GM23338 (cell line): ENCODE measurements around the gene NTMT1. TPM values are rescaled to one million over a fixed set of nuclear protein-coding genes. Genes with fewer than 3 reads are reported as not detected.

Source experiments
- ATAC-seq: fragments of 200-7000 bp; cut with Tn5 transposase; 3 replicates; pipeline ENCODE4 v1.9.1; 2020
- DNase-seq: peaks from one replicate; pipeline ENCODE4 v3.0.0-alpha.2; 2015; ENCODE audit warnings: low spot score
- H2AFZ ChIP-seq: fragments of 200-600 bp; sonication (generic); 2 replicates; pipeline ENCODE4 v1.8.0; 2016; ENCODE audit warnings: antibody characterized with exemption, mild to moderate bottlenecking, moderate library complexity
- H3F3A ChIP-seq: fragments of 200-600 bp; sonication (generic); replicated peaks from 2 replicates; pipeline ENCODE4 v1.8.0; 2017; ENCODE audit warnings: antibody characterized with exemption, mixed run types, low read depth
- H3K27ac ChIP-seq: fragments of 200-600 bp; sonication (generic); 2 replicates; pipeline ENCODE4 v1.6.1; 2016; ENCODE audit warnings: low read depth
- H3K27me3 ChIP-seq: fragments of 200-600 bp; sonication (generic); 2 replicates; pipeline ENCODE4 v1.8.0; 2016; ENCODE audit warnings: mild to moderate bottlenecking, mixed run types, moderate library complexity; ENCODE audit not compliant: insufficient read depth
- H3K36me3 ChIP-seq: fragments of 200-600 bp; sonication (generic); 2 replicates; pipeline ENCODE4 v1.8.0; 2016; ENCODE audit warnings: mild to moderate bottlenecking; ENCODE audit not compliant: insufficient read depth
- H3K4me1 ChIP-seq: fragments of 200-600 bp; sonication (generic); 2 replicates; pipeline ENCODE4 v1.8.0; 2016; ENCODE audit warnings: mild to moderate bottlenecking, moderate library complexity; ENCODE audit not compliant: insufficient read depth
- H3K4me2 ChIP-seq: fragments of 200-600 bp; sonication (generic); 2 replicates; pipeline ENCODE4 v1.7.1; 2017; ENCODE audit warnings: mixed run types
- H3K4me3 ChIP-seq: fragments of 200-600 bp; sonication (generic); 2 replicates; pipeline ENCODE4 v1.6.1; 2016; ENCODE audit warnings: mixed run types
- H3K79me2 ChIP-seq: fragments of 200-600 bp; sonication (generic); replicated peaks from 2 replicates; pipeline ENCODE4 v1.8.0; 2017; ENCODE audit warnings: mild to moderate bottlenecking; ENCODE audit not compliant: insufficient read depth
- H3K9me2 ChIP-seq: fragments of 200-600 bp; sonication (generic); 2 replicates; pipeline ENCODE4 v1.8.0; 2017; ENCODE audit not compliant: insufficient read depth
- H4K20me1 ChIP-seq: fragments of 200-600 bp; sonication (generic); replicated peaks from 2 replicates; pipeline ENCODE4 v1.8.0; 2017; ENCODE audit warnings: mild to moderate bottlenecking; ENCODE audit not compliant: insufficient read depth
- H3K27ac Mint-ChIP-seq: 2 replicates; pipeline ENCODE4 v1.8.0; 2020; ENCODE audit warnings: inconsistent platforms, mild to moderate bottlenecking, moderate library complexity, mixed read lengths
- H3K27me3 Mint-ChIP-seq: 3 replicates; pipeline ENCODE4 v1.8.0; 2022; ENCODE audit warnings: low read depth, mild to moderate bottlenecking, moderate library complexity, mixed read lengths, inconsistent platforms; ENCODE audit not compliant: insufficient read depth, poor library complexity
- H3K36me3 Mint-ChIP-seq: 3 replicates; pipeline ENCODE4 v1.8.0; 2021; ENCODE audit warnings: low read depth, mild to moderate bottlenecking, inconsistent platforms, moderate library complexity, mixed read lengths
- H3K4me1 Mint-ChIP-seq: 3 replicates; pipeline ENCODE4 v1.8.0; 2020; ENCODE audit warnings: mild to moderate bottlenecking, inconsistent platforms, mixed read lengths
- H3K4me3 Mint-ChIP-seq: 3 replicates; pipeline ENCODE4 v1.8.0; 2021; ENCODE audit warnings: moderate library complexity, mild to moderate bottlenecking, inconsistent platforms, mixed read lengths
- H3K9me3 Mint-ChIP-seq: 3 replicates; pipeline ENCODE4 v1.8.0; 2020; ENCODE audit warnings: moderate library complexity, mild to moderate bottlenecking, inconsistent platforms, mixed read lengths
- CREB1 ChIP-seq: fragments of 250-450 bp; sonication (Bioruptor Pico); IDR thresholded peaks from 2 replicates; pipeline ENCODE4 v1.5.0; 2020; ENCODE audit warnings: low read depth, mild to moderate bottlenecking, moderate library complexity
- EZH2 ChIP-seq: fragments of 200-600 bp; sonication (generic); IDR thresholded peaks from one replicate; pipeline ENCODE4 v1.8.0; 2017; ENCODE audit warnings: antibody characterized with exemption, mild to moderate bottlenecking, low read depth; ENCODE audit not compliant: unreplicated experiment
- EZH2phosphoT487 ChIP-seq: fragments of 200-600 bp; sonication (generic); IDR thresholded peaks from one replicate; pipeline ENCODE4 v1.8.1; 2018; ENCODE audit warnings: antibody characterized with exemption; ENCODE audit not compliant: unreplicated experiment
- JUNB ChIP-seq: IDR thresholded peaks from one replicate; pipeline ENCODE4 v1.6.1; 2016; ENCODE audit warnings: antibody characterized with exemption; ENCODE audit not compliant: unreplicated experiment
- NANOG ChIP-seq: IDR thresholded peaks from 2 replicates; pipeline ENCODE4 v1.6.1; 2016; ENCODE audit warnings: antibody characterized with exemption, borderline replicate concordance
- STAT1 ChIP-seq: IDR thresholded peaks from one replicate; pipeline ENCODE4 v1.6.1; 2016; ENCODE audit warnings: antibody characterized with exemption; ENCODE audit not compliant: unreplicated experiment
- ZNF114 ChIP-seq: fragments of 250-450 bp; sonication (Bioruptor Pico); IDR thresholded peaks from 2 replicates; pipeline ENCODE4 v1.5.0; 2020; ENCODE audit warnings: mild to moderate bottlenecking, moderate library complexity
- polyA plus RNA-seq: library from polyadenylated mRNA; unstranded; fragments of >200 nt; fragmentation: Nextera tagmentation; extraction: Ambion mirVana; gene quantifications from 2 replicates; pipeline ENCODE4 v1.2.1, GENCODE V29; 2016
- total RNA-seq: library from RNA; depleted of rRNA; stranded (reverse); fragments of >200 nt; shearing (Covaris generic); gene quantifications from 2 replicates; pipeline ENCODE4 v1.2.3, GENCODE V29; 2014
- TF ChIP-seq, protein P1 (sequence below): fragments of 250-450 bp; sonication (Bioruptor Pico); IDR thresholded peaks from 2 replicates; pipeline ENCODE4 v1.5.0; 2020; ENCODE audit warnings: mild to moderate bottlenecking, moderate library complexity
- TF ChIP-seq, protein P2 (sequence below), 2 experiments: fragments of 200-600 bp in 1 of 2; sonication (generic) in 1 of 2; conservative IDR thresholded peaks; 2 replicates each; pipeline versions ENCODE4 v1.5.1 to v1.6.1; 2016 to 2017; ENCODE audit warnings: antibody characterized with exemption in 2 of 2, low read depth in 2 of 2, mild to moderate bottlenecking in 2 of 2, moderate library complexity in 1 of 2
- TF ChIP-seq, protein P3 (sequence below): IDR thresholded peaks from 2 replicates; pipeline ENCODE4 v1.6.1; 2016; ENCODE audit warnings: antibody characterized with exemption
- TF ChIP-seq, protein P4 (sequence below): IDR thresholded peaks from one replicate; pipeline ENCODE4 v1.6.1; 2018; ENCODE audit warnings: antibody characterized with exemption; ENCODE audit not compliant: unreplicated experiment

NTMT1 gene
- total and polyA plus RNA-seq, 2 experiments from 2014 or later = 59.4 to 108 TPM

DNA sequence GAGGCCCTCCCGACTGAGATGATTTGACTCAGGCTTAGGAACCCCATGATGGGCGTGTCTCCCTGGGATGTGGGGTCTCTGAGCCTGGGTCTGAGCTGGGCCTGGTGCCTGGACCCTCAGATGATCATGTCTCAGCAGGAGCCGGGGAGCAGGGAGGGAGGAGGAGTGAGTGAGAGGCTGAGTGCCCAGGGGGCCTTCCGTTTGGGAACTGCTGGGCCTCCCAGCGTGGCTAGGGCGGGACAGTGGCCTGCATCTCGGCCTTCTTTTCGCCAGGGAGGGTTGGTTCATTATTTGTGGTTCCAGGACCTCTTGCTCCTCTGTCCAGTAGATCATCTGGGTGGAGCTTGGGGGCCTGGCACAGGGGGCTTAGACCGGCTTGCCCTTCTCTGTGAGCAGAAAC lies 45.1 kb downstream of the NTMT1 start:
- H3K4me1 Mint-ChIP-seq = peaks cover 14% of the 10 kb centered on the region
- no peak for TF ChIP-seq EZH2phosphoT487
- no peak for TF ChIP-seq JUNB
- TF ChIP-seq ZNF114 (CRISPR knock-in tag) = no peak
- no peak for TF ChIP-seq CREB1
- TF ChIP-seq, protein P1, sequence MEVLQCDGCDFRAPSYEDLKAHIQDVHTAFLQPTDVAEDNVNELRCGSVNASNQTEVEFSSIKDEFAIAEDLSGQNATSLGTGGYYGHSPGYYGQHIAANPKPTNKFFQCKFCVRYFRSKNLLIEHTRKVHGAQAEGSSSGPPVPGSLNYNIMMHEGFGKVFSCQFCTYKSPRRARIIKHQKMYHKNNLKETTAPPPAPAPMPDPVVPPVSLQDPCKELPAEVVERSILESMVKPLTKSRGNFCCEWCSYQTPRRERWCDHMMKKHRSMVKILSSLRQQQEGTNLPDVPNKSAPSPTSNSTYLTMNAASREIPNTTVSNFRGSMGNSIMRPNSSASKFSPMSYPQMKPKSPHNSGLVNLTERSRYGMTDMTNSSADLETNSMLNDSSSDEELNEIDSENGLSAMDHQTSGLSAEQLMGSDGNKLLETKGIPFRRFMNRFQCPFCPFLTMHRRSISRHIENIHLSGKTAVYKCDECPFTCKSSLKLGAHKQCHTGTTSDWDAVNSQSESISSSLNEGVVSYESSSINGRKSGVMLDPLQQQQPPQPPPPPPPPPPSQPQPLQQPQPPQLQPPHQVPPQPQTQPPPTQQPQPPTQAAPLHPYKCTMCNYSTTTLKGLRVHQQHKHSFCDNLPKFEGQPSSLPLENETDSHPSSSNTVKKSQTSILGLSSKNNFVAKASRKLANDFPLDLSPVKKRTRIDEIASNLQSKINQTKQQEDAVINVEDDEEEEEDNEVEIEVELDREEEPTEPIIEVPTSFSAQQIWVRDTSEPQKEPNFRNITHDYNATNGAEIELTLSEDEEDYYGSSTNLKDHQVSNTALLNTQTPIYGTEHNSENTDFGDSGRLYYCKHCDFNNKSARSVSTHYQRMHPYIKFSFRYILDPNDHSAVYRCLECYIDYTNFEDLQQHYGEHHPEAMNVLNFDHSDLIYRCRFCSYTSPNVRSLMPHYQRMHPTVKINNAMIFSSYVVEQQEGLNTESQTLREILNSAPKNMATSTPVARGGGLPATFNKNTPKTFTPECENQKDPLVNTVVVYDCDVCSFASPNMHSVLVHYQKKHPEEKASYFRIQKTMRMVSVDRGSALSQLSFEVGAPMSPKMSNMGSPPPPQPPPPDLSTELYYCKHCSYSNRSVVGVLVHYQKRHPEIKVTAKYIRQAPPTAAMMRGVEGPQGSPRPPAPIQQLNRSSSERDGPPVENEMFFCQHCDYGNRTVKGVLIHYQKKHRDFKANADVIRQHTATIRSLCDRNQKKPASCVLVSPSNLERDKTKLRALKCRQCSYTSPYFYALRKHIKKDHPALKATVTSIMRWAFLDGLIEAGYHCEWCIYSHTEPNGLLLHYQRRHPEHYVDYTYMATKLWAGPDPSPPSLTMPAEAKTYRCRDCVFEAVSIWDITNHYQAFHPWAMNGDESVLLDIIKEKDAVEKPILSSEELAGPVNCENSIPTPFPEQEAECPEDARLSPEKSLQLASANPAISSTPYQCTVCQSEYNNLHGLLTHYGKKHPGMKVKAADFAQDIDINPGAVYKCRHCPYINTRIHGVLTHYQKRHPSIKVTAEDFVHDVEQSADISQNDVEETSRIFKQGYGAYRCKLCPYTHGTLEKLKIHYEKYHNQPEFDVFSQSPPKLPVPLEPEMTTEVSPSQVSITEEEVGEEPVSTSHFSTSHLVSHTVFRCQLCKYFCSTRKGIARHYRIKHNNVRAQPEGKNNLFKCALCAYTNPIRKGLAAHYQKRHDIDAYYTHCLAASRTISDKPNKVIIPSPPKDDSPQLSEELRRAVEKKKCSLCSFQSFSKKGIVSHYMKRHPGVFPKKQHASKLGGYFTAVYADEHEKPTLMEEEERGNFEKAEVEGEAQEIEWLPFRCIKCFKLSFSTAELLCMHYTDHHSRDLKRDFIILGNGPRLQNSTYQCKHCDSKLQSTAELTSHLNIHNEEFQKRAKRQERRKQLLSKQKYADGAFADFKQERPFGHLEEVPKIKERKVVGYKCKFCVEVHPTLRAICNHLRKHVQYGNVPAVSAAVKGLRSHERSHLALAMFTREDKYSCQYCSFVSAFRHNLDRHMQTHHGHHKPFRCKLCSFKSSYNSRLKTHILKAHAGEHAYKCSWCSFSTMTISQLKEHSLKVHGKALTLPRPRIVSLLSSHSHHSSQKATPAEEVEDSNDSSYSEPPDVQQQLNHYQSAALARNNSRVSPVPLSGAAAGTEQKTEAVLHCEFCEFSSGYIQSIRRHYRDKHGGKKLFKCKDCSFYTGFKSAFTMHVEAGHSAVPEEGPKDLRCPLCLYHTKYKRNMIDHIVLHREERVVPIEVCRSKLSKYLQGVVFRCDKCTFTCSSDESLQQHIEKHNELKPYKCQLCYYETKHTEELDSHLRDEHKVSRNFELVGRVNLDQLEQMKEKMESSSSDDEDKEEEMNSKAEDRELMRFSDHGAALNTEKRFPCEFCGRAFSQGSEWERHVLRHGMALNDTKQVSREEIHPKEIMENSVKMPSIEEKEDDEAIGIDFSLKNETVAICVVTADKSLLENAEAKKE = no peak
- no peak for TF ChIP-seq STAT1
- TF ChIP-seq, protein P2, sequence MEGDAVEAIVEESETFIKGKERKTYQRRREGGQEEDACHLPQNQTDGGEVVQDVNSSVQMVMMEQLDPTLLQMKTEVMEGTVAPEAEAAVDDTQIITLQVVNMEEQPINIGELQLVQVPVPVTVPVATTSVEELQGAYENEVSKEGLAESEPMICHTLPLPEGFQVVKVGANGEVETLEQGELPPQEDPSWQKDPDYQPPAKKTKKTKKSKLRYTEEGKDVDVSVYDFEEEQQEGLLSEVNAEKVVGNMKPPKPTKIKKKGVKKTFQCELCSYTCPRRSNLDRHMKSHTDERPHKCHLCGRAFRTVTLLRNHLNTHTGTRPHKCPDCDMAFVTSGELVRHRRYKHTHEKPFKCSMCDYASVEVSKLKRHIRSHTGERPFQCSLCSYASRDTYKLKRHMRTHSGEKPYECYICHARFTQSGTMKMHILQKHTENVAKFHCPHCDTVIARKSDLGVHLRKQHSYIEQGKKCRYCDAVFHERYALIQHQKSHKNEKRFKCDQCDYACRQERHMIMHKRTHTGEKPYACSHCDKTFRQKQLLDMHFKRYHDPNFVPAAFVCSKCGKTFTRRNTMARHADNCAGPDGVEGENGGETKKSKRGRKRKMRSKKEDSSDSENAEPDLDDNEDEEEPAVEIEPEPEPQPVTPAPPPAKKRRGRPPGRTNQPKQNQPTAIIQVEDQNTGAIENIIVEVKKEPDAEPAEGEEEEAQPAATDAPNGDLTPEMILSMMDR (conservative IDR thresholded peaks at IDR 0.05; ENCODE audit: low read depth in 2 of 2) = no peak
- no peak for TF ChIP-seq EZH2
- TF ChIP-seq, protein P3, sequence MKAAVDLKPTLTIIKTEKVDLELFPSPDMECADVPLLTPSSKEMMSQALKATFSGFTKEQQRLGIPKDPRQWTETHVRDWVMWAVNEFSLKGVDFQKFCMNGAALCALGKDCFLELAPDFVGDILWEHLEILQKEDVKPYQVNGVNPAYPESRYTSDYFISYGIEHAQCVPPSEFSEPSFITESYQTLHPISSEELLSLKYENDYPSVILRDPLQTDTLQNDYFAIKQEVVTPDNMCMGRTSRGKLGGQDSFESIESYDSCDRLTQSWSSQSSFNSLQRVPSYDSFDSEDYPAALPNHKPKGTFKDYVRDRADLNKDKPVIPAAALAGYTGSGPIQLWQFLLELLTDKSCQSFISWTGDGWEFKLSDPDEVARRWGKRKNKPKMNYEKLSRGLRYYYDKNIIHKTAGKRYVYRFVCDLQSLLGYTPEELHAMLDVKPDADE = no peak
- TF ChIP-seq NANOG = no peak
- TF ChIP-seq, protein P4, sequence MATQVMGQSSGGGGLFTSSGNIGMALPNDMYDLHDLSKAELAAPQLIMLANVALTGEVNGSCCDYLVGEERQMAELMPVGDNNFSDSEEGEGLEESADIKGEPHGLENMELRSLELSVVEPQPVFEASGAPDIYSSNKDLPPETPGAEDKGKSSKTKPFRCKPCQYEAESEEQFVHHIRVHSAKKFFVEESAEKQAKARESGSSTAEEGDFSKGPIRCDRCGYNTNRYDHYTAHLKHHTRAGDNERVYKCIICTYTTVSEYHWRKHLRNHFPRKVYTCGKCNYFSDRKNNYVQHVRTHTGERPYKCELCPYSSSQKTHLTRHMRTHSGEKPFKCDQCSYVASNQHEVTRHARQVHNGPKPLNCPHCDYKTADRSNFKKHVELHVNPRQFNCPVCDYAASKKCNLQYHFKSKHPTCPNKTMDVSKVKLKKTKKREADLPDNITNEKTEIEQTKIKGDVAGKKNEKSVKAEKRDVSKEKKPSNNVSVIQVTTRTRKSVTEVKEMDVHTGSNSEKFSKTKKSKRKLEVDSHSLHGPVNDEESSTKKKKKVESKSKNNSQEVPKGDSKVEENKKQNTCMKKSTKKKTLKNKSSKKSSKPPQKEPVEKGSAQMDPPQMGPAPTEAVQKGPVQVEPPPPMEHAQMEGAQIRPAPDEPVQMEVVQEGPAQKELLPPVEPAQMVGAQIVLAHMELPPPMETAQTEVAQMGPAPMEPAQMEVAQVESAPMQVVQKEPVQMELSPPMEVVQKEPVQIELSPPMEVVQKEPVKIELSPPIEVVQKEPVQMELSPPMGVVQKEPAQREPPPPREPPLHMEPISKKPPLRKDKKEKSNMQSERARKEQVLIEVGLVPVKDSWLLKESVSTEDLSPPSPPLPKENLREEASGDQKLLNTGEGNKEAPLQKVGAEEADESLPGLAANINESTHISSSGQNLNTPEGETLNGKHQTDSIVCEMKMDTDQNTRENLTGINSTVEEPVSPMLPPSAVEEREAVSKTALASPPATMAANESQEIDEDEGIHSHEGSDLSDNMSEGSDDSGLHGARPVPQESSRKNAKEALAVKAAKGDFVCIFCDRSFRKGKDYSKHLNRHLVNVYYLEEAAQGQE = no peak
- Histone ChIP-seq H3K4me3 (no peak overlapping the region), H3K36me3 (no peaks in the 10 kb centered on the region), H2AFZ (no peak overlapping the region), H3K27ac (no peak overlapping the region), H3K79me2 (no peaks in the 10 kb centered on the region), H3K27me3 (no peaks in the 10 kb centered on the region), H3K4me1 (peaks cover 9% of the 10 kb centered on the region; the same call in 1 of the 2 replicates), H3K4me2 (no peak overlapping the region), H3K9me2 (no peaks in the 10 kb centered on the region), H4K20me1 (no peaks in the 10 kb centered on the region), H3F3A (no peaks in the 10 kb centered on the region)
- no peak for ATAC-seq
- H3K4me3 Mint-ChIP-seq = no peak overlapping the region
- peaks cover 26% of the 10 kb centered on the region for H3K27me3 Mint-ChIP-seq
- peak overlapping the region; percentile 81; the same call in 1 of the 2 replicates for H3K27ac Mint-ChIP-seq
- H3K36me3 Mint-ChIP-seq = no peaks in the 10 kb centered on the region
- H3K9me3 Mint-ChIP-seq = no peaks in the 10 kb centered on the region
- DNase-seq = no peak
